SU-DHL-6 (cell line): Measurements from ENCODE around the gene HADH.

ENCODE experiments used
- H2AFZ ChIP-seq: fragments of 200-600 bp; sonication (generic); 2 replicates; pipeline ENCODE4 v1.6.1; 2014; ENCODE audit warnings: low read depth, mild to moderate bottlenecking, moderate library complexity, mixed read lengths, antibody characterized with exemption, low read length; ENCODE audit not compliant: severe bottlenecking
- H3F3A ChIP-seq: fragments of 200-600 bp; shearing (Covaris generic); 2 replicates; pipeline ENCODE4 v1.6.0; 2016; ENCODE audit warnings: antibody characterized with exemption, mild to moderate bottlenecking; ENCODE audit not compliant: insufficient read depth
- H3K27ac ChIP-seq: fragments of 200-600 bp; sonication (generic); 2 replicates; pipeline ENCODE4 v1.5.1; 2016; ENCODE audit warnings: low read depth, mild to moderate bottlenecking, low read length, moderate library complexity, mixed read lengths
- H3K27me3 ChIP-seq: fragments of 200-600 bp; sonication (generic), shearing (Covaris generic); 2 replicates; pipeline ENCODE4 v1.6.0; 2014; ENCODE audit warnings: mild to moderate bottlenecking, low read length
- H3K36me3 ChIP-seq: fragments of 200-600 bp; sonication (generic); 2 replicates; pipeline ENCODE4 v1.6.1; 2014; ENCODE audit warnings: mild to moderate bottlenecking, low read length, mixed read lengths
- H3K4me2 ChIP-seq: fragments of 300-600, 200-600 bp; shearing (Covaris generic), sonication (generic); 2 replicates; pipeline ENCODE4 v1.6.0; 2014; ENCODE audit warnings: low read length, low read depth, mild to moderate bottlenecking; ENCODE audit not compliant: poor library complexity, severe bottlenecking
- H3K4me3 ChIP-seq: fragments of 200-600 bp; sonication (generic); 2 replicates; pipeline ENCODE4 v1.5.1; 2014; ENCODE audit warnings: antibody characterized with exemption, low read length, mild to moderate bottlenecking, mixed read lengths; ENCODE audit not compliant: insufficient read depth, poor library complexity, severe bottlenecking
- H3K79me2 ChIP-seq: fragments of 200-600 bp; sonication (generic); 2 replicates; pipeline ENCODE4 v1.6.1; 2014; ENCODE audit warnings: mild to moderate bottlenecking, low read length, moderate library complexity; ENCODE audit not compliant: insufficient read depth
- H3K9ac ChIP-seq: fragments of 200-600 bp; sonication (generic); 2 replicates; pipeline ENCODE4 v1.7.0; 2014; ENCODE audit warnings: mild to moderate bottlenecking, low read length
- H3K9me2 ChIP-seq: fragments of 200-600 bp; sonication (generic); replicated peaks from 2 replicates; pipeline ENCODE4 v1.6.1; 2014; ENCODE audit warnings: low read length; ENCODE audit not compliant: insufficient read depth
- H3K9me3 ChIP-seq: fragments of 200-600 bp; sonication (generic); 2 replicates; pipeline ENCODE4 v1.6.1; 2014; ENCODE audit warnings: low read length, mixed read lengths; ENCODE audit not compliant: insufficient read depth
- H4K20me1 ChIP-seq: fragments of 200-600 bp; sonication (generic); 2 replicates; pipeline ENCODE4 v1.6.1; 2014; ENCODE audit warnings: low read depth, mild to moderate bottlenecking, antibody characterized with exemption, low read length, moderate library complexity, mixed read lengths
- CTCF ChIP-seq: fragments of 200-600 bp; sonication (generic); IDR thresholded peaks from one replicate; pipeline ENCODE4 v1.5.1; 2017; ENCODE audit warnings: antibody characterized with exemption, mild to moderate bottlenecking, low read length, moderate library complexity; ENCODE audit not compliant: insufficient read depth, poor library complexity, severe bottlenecking
- EZH2phosphoT487 ChIP-seq: fragments of 200-600 bp; sonication (generic), shearing (Covaris generic); conservative IDR thresholded peaks from 2 replicates; pipeline ENCODE4 v1.6.1; 2018; ENCODE audit warnings: mild to moderate bottlenecking, antibody characterized with exemption, low read length, moderate library complexity, mixed read lengths

HADH gene

DNA sequence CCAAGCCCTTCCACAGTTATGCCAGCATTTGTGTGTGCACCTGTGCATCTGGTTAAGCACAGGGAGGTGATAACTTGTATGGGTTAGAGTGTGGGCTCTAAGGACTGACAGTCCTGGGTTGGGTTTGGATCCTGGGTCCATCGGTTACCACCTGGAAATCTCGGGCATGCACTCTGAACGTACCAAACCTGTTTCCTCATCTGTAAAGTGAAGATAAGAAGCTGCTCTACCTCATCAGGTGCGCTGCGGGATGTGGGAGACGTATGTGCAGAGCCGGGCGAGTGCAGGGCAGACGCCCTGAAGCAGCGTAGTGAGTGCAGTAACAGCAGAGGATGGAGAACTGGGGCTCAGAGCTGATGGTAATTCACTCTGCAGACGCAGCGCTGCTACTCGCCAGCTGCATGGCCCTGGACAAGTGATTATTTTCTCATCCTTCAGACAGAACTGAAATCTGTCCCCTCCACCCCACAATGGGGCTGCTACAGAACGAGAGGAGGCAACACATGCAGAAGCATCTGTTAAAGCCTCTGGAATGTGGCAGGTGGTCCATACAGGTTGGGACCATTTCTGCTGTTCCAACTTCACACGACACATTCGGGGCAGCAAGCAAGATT is 64.4 kb downstream of the HADH start:
- H3K4me2 ChIP-seq: no peak overlapping the region
- H3K4me3 ChIP-seq: no peak overlapping the region
- H4K20me1 ChIP-seq: no peaks in the 10 kb centered on the region
- no peaks in the 10 kb centered on the region for H3K27me3 ChIP-seq
- H3K27ac ChIP-seq: no peak overlapping the region
- H3K36me3 ChIP-seq: no peaks in the 10 kb centered on the region
- H3K9me2 ChIP-seq: no peaks in the 10 kb centered on the region
- TF ChIP-seq EZH2phosphoT487 (no peak), CTCF (no peak)
- H3F3A ChIP-seq: no peaks in the 10 kb centered on the region
- H3K79me2 ChIP-seq: no peaks in the 10 kb centered on the region
- H3K9ac ChIP-seq: no peak overlapping the region
- H3K9me3 ChIP-seq: no peaks in the 10 kb centered on the region
- H2AFZ ChIP-seq: no peak overlapping the region

DNA sequence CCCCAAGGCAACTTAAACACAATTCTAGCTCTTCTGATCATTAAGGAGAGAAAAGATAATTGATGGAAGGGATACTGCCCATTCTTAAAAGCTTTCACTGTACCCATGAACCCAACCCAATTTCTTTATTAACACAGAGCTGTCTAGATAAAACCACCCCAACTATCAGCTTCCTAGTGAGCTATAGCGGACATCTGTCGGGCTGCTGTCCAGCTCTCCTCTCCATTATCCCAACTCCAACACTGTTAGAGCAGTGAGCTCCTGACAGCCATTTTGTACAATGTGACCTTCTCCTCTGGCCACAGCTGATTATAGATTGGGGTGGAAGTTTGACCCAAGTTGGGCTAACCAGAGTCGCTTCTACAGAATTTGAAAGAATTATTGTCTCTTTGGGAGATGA is 66.1 kb downstream of the HADH start:
- Histone ChIP-seq H3K9me3 (no peaks in the 10 kb centered on the region), H3K9me2 (no peaks in the 10 kb centered on the region), H3K27me3 (no peaks in the 10 kb centered on the region), H3F3A (no peaks in the 10 kb centered on the region), H2AFZ (no peak overlapping the region), H3K9ac (no peak overlapping the region), H4K20me1 (no peaks in the 10 kb centered on the region), H3K27ac (no peak overlapping the region), H3K4me3 (no peak overlapping the region), H3K79me2 (no peaks in the 10 kb centered on the region), H3K36me3 (no peaks in the 10 kb centered on the region), H3K4me2 (no peak overlapping the region)
- TF ChIP-seq CTCF (no peak), EZH2phosphoT487 (no peak)

DNA sequence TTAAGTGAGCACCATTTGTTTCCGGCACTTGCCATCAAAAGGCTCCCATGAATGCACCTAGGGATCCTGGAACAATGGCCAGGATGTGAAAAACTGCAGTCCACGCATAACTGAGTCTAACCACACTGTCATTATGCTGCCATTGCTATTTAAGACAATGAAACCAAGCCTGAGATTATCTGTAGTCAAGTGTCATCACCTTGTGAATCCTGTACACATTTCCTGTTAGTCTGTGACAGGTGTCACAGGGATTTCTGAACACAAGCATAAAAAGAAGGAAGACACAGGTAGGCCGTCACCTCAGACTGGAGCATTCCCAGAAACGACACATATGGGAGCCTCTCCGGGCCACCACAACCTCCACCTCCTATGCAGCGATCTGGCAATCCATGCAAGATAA is 66.7 kb downstream of the HADH start:
- Histone ChIP-seq H4K20me1 (no peaks in the 10 kb centered on the region), H3K79me2 (no peaks in the 10 kb centered on the region), H3F3A (no peaks in the 10 kb centered on the region), H3K36me3 (no peaks in the 10 kb centered on the region), H3K4me2 (no peak overlapping the region), H3K9me3 (no peaks in the 10 kb centered on the region), H3K9ac (no peak overlapping the region), H3K4me3 (no peak overlapping the region), H3K27me3 (no peaks in the 10 kb centered on the region), H3K9me2 (no peaks in the 10 kb centered on the region), H3K27ac (no peak overlapping the region), H2AFZ (no peak overlapping the region)
- TF ChIP-seq CTCF (no peak), EZH2phosphoT487 (no peak)
